NCI-H1105 treated with DMSO at 0.1 percent for 48 hours (cell line): Measurements from ENCODE around the gene CYB5RL.
"Not testable (repeated sequence)": the region's sequence is repeated elsewhere in the genome, so short reads cannot be mapped to it uniquely, and the experiment has no call there.

Source experiments
- DNase-seq: peaks from one replicate; lab custom pipeline; 2025; lab: John Stamatoyannopoulos, UW

CYB5RL gene

DNA sequence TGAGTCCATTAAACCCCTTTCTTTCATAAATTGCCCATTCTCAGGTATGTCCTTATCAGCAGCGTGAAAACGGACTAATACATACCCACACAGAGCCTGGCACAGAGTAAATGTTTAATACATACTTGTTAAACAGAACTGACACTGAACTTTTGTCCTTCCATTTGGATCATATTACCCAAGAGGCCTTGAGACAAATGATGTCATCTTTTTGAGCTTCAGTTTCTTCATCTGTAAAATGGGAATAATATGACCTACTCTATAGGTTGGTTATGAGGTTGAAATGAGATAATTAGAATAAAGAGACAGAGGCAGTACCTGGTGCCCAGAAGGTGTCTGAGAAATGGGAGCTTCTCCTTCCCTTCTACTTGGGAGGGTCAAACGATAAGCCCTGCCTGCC lies 13.8 kb downstream of the CYB5RL start:
- no peak for DNase-seq

DNA sequence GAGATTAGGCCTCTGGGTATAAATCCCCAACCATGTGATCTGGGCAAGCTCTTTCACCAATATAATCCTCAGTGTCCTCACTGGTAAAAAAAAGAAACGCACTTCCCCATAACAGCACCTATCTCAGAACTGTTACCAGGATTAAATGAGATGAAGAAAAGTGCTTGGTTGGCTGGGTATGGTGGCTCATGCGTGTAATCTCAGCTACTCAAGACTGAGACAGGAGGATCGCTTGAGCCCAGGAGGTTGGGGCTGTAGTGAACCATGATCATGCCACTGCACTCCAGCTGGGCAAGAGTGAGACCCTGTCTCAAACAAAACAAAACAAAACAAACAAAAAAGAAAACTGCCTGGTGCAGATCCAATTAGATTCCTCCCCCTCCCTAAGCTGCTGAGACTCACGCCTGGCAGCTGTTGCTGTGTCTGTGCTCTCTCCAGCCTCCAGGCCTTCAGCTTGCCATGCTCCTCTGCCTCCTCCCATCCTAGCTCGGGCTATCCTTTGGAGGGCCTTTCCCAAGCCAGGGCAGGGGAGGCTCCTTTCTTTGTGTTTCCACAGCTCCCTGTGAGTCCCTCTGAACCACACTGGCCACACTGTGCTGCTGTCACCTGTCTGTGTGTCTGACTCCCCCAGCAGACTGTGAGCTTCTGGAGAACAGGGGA lies 19.0 kb downstream of the CYB5RL start:
- DNase-seq, result no peak

- DNase-seq, result no peak
These were observed 21.3 kb downstream of the CYB5RL start for GRCh38 chr1:54178296-54179070.

GRCh38 chr1:54177726-54178125 lies 22.1 kb downstream of the CYB5RL start:
- DNase-seq, result no peak

DNA sequence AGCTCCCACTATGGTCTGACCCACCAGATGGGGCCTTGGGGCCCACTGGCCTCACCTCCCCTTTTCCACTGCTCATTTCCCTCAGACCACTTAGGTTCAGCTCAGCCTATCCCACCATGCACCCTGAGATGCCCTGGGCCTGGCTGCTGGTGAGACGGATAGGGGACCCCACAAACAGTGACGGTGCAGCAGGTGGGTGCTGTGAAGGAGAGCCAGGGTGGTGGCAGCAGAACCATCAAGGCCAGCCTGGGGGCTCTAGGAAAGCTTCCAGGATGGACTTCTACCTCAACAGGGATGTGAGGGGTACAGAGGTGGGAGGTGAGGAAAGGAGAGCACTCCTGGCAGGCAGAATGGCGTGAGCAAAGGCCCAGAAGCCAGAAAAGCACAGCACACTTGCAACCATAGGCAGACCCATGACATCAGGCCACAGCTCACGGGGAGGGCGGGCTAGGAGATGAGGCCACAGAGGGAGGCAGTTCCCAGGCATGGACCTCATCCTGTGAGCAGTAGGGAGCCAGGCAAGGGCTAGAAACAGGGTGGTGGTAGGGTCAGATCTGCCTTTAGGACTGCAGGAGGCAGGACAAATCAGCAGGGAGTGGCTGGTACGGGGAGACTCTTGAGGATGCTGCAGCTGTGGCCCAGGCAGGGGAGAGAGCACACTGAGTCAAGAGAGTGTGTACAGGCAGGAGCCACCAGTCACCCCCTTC lies 23.1 kb downstream of the CYB5RL start:
- no peak for DNase-seq

- DNase-seq, result no peak
These were observed 25.7 kb downstream of the CYB5RL start for GRCh38 chr1:54174106-54174505.

GRCh38 chr1:54173681-54174080 lies 26.1 kb downstream of the CYB5RL start:
- DNase-seq, result no peak

DNA sequence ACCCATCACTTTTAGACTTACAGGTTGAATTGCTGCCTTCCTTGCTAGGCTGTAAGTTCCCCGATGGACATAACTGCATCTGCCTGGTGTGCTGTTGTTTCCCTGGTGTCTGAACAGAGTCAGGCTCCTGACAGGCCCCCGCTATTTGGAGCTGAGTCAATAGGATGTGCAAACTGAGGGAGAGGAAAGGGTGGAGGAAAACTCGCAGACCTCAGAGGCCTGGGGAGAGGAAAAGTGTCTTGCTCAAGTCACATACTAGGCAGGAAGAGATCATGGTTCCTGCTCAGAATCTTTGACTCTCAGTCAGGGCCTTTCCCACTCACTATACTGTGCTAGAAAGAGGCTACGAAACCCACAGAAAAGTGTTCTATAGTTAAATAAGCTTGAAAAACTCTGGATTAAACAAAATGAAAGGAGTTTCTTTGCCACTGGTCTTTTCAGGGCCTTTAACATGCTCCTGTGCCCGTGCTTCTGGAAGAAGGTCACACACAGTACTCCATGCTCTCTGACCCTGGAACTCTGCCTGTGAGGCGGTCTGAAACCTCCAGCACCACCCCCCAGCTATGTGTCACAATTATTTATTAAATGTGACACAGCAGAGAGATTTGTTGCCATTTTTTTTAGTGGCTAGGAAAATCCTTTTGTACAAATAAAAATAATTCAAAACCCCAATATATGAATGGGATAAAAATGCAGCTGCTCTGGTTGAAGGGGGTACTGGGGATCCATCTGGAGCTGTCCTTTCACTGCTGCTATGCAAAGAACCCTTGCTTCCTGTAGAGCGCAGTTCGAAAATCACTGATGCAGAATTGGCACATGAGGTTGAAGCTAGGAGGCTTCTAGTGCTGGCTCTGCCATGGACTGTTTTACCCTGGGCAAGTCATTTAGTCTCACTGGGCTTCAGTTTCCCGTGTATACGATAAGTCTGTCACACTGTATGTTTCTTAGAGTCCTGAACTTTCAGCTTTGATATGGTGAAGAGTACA lies 26.9 kb downstream of the CYB5RL start:
- no peak for DNase-seq

GRCh38 chr1:54171606-54172005 lies 28.2 kb downstream of the CYB5RL start:
- DNase-seq, result no peak

DNA sequence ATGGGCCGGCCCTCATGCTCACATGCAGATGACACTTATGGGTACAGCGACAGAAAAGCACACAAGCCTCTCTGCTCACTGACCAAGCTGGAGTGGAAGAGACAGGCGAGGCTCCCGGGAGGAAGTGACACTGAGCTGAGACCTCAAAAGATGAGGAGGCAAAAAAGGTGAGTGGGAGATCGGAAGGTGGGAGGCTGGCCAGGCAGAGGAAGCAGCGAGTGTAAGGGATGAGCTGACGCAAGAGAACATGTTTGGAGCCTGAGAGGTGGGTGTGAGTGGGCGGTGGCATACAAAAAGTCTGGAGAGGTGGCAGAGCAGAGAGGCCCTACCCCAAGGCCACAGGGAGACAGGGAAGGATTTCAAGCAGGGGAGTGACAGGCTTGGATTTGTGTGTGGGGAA lies 28.8 kb downstream of the CYB5RL start:
- no peak for DNase-seq

DNA sequence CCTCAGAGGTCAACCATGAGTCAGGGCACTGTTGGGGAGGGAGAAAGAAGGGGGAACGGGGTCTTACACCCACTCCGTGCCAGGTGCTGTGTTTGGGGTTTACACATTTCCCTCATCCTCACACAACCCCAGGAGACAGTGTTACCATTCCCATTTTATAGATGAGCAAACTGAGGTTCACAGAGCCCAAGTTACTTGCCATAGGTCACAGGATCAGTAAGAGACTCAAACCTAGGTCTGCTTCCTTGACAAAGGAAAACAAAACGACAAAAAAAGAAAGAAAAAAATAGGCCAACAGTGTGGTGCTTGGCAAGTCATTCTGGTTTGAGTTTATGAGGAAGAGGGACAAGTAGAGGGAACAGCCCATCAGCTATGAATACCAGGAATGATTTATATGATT lies 30.8 kb downstream of the CYB5RL start:
- no peak for DNase-seq

GRCh38 chr1:54168206-54168965 lies 31.4 kb downstream of the CYB5RL start:
- DNase-seq, result no peak

DNA sequence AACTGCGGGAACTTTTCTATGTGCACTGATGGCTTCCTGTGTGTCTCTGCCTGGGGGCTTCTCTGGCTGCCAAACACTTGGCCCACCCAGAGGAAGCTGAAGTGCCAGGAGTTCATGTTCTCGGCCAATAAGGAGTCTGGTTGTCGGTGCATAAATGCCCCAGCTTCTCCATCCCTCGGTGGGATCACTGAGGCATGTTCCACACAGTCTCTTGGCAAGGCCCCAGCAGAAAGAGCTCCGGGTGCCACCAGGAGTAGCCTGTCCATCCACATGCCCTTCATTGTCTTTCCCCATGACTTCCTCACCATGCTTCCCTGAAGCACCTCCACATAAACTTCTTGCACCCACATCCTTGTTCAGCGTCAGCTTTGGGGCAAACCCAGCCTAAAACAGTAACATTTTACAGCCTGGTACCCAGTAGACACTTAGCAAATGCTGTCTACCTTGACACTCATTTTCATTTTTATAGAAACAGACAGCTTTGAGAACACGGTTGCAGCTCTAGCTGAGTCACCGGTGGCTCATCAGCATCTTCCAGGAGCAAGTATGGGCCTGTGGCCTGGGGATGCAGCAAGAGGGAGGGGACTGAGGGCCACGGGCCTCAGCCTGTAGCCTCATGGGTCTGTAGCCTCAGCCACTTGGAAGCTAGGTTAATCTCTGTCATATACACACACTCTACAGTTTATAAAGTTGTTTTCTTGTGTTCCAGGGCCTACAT lies 32.2 kb downstream of the CYB5RL start:
- DNase-seq, result no peak

DNA sequence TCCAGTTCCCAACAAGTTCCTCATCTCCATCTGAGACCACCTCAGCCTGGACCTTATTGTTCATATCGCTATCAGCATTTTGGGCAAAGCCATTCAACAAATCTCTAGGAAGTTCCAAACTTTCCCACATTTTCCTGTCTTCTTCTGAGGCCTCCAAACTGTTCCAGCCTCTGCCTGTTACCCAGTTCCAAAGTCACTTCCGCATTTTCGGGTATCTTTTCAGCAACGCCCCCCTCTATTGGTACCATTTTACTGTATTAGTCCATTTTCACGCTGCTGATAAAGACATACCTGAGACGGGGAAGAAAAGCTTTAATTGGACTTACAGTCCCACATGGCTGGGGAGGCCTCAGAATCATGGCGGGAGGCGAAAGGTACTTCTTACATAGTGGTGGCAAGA lies 33.5 kb downstream of the CYB5RL start:
- DNase-seq, result not testable (repeated sequence)

DNA sequence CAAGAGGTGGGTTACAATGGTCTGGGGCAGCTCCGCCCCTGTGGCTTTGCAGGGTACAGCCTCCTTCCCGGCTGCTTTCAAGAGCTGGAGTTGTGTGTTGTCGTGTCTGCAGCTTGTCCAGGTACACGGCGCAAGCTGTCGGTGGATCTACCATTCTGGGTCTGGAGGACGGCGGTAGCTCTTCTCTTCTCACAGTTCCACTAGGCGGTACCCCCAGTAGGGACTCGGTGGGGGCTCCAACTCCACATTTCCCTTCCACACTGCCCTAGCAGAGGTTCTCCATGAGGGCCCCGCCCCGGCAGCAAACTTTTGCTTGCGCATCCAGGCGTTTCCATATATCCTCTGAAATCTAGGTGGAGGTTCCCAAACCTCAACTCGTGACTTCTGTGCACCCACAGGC lies 34.7 kb downstream of the CYB5RL start:
- no peak for DNase-seq

- DNase-seq, result no peak
These were observed 36.3 kb downstream of the CYB5RL start for GRCh38 chr1:54163573-54163972.

DNA sequence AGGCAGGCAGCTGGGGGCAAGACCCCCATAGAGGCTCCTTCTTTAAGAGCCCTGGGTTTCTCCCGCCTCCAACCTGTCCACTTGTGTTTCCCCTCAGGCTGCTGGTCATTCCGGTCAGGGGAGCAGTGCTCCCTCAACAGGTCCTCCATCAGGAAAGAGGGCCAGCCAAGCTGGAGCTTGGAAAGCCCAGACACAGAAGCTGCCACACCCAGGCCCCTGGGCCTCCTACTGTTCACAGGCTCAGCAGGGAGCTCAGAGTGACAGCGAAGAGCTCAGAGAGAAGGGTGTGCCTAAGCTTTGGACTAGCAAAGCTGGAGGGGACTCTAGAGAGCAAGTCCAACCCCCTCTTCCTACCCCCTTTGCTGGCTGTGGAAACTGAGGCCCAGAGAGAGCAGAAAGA lies 36.8 kb downstream of the CYB5RL start:
- DNase-seq, result no peak

GRCh38 chr1:54161495-54162168 lies 38.2 kb downstream of the CYB5RL start:
- DNase-seq, result no peak

- DNase-seq, result no peak
These were observed 39.5 kb downstream of the CYB5RL start for GRCh38 chr1:54160351-54160750.

- DNase-seq, result no peak
These were observed 40.0 kb downstream of the CYB5RL start for GRCh38 chr1:54159733-54160316.
